K562 (cell line): Measurements from ENCODE around the gene LRRC3C. TPM values are rescaled to one million over a fixed set of nuclear protein-coding genes. Genes with fewer than 3 reads are reported as not detected.

Experiments used
- ATAC-seq: fragments of 200-7000 bp; cut with Tn5 transposase; 3 replicates; pipeline ENCODE4 v1.9.1; 2020; ENCODE audit warnings: moderate library complexity
- BruUV-seq: library from RNA; stranded (reverse); fragments of 400-500 nt; replicated peaks from 2 replicates; lab custom pipeline; 2021; lab: Mats Ljungman, UMichigan
- CTCF ChIA-PET: fragments of 300-600 bp; formaldehyde crosslinking; extraction: SDS; loops from one replicate; lab custom pipeline; 2021; ENCODE audit warnings: low intra/inter-chr PET ratio; lab: Yijun Ruan, JAX
- POLR2A ChIA-PET: fragments of 300-600, 350-650 bp; sonication (Branson Sonifier 250); formaldehyde crosslinking; extraction: SDS; loops from one replicate; lab custom pipeline; 2021; ENCODE audit warnings: antibody characterized with exemption, inconsistent platforms; lab: Yijun Ruan, JAX
- DNase-seq, 4 experiments: peaks; one replicate each; pipeline versions ENCODE4 v3.0.0 to v3.0.0-alpha.2; 2011 to 2018; ENCODE audit warnings: low spot score in 3 of 4, mixed read lengths in 3 of 4; ENCODE audit errors: extremely low read depth in 1 of 4
- FAIRE-seq: peaks from 2 replicates; lab custom pipeline; 2011; peaks lifted over from hg19 to GRCh38; lab: Jason Lieb, UNC
- H2AFZ ChIP-seq: 2 replicates; pipeline ENCODE4 v1.6.0; 2011; ENCODE audit warnings: low read depth, low read length, control low read depth, inconsistent platforms
- H3K27ac ChIP-seq: fragments of 200-600 bp; 3 replicates; pipeline ENCODE4 v1.8.0; 2011; ENCODE audit warnings: low read depth, mild to moderate bottlenecking, control low read depth, inconsistent platforms, low read length, moderate library complexity, mixed read lengths; ENCODE audit errors: extremely low read depth
- H3K27me3 ChIP-seq, 2 experiments: fragments of 300-600 bp in 1 of 2; 2 replicates in 1 of 2; 3 replicates in 1 of 2; pipeline versions ENCODE4 v1.6.0 to v1.8.0; 2011; ENCODE audit warnings: inconsistent platforms in 2 of 2, low read length in 2 of 2, mild to moderate bottlenecking in 1 of 2, mixed read lengths in 1 of 2, moderate library complexity in 1 of 2; ENCODE audit not compliant: control insufficient read depth in 2 of 2, insufficient read depth in 2 of 2
- H3K36me3 ChIP-seq: fragments of 300-600 bp; 3 replicates; pipeline ENCODE4 v1.8.0; 2011; ENCODE audit warnings: mild to moderate bottlenecking, low read length, inconsistent platforms; ENCODE audit not compliant: control insufficient read depth, insufficient read depth
- H3K4me1 ChIP-seq, 2 experiments: fragments of 200-600 bp in 1 of 2; replicated peaks in 1 of 2; 2 replicates in 1 of 2; 3 replicates in 1 of 2; pipeline versions ENCODE4 v1.5.1 to v1.8.0; 2011; ENCODE audit warnings: inconsistent platforms in 2 of 2, low read length in 2 of 2, mild to moderate bottlenecking in 1 of 2, mixed read lengths in 1 of 2, moderate library complexity in 1 of 2; ENCODE audit not compliant: control insufficient read depth in 2 of 2, insufficient read depth in 2 of 2
- H3K4me2 ChIP-seq: 2 replicates; pipeline ENCODE4 v1.6.1; 2011; ENCODE audit warnings: low read length, control low read depth, inconsistent platforms, mixed read lengths; ENCODE audit not compliant: insufficient read depth
- H3K4me3 ChIP-seq: fragments of 200-600 bp; sonication (generic), shearing (Covaris generic); 2 replicates; pipeline ENCODE4 v1.5.1; 2016; ENCODE audit warnings: control low read depth, inconsistent platforms
- H3K79me2 ChIP-seq: fragments of 200-600 bp; 3 replicates; pipeline ENCODE4 v1.8.0; 2011; ENCODE audit warnings: low read length, inconsistent platforms; ENCODE audit not compliant: control insufficient read depth, insufficient read depth
- H3K9ac ChIP-seq, 2 experiments: 2 replicates each; pipeline versions ENCODE4 v1.6.0 to v1.6.1; 2011; ENCODE audit warnings: low read depth in 2 of 2, low read length in 2 of 2, control low read depth in 1 of 2, inconsistent platforms in 1 of 2, mild to moderate bottlenecking in 1 of 2, mixed read lengths in 1 of 2; ENCODE audit not compliant: insufficient read depth in 1 of 2
- H3K9me1 ChIP-seq: one replicate; pipeline ENCODE4 v1.6.0; 2011; ENCODE audit warnings: inconsistent platforms, mild to moderate bottlenecking, low read length, moderate library complexity; ENCODE audit not compliant: control insufficient read depth, insufficient read depth
- H3K9me3 ChIP-seq: replicated peaks from 2 replicates; pipeline ENCODE4 v1.5.1; 2011; ENCODE audit warnings: low read depth, low read length, inconsistent platforms; ENCODE audit not compliant: control insufficient read depth, insufficient read depth
- H4K20me1 ChIP-seq: replicated peaks from 2 replicates; pipeline ENCODE4 v1.6.1; 2011; ENCODE audit warnings: low read length, inconsistent platforms, mixed read lengths; ENCODE audit not compliant: control insufficient read depth, insufficient read depth
- ARID3A ChIP-seq: IDR thresholded peaks from 2 replicates; pipeline ENCODE4 v1.6.1; 2012; ENCODE audit warnings: low read depth, low read length, improper control_type of control experiment, borderline replicate concordance
- BRCA1 ChIP-seq, 2 experiments: fragments of 450-650 bp in 1 of 2; sonication (generic) in 1 of 2; formaldehyde crosslinking in 1 of 2; IDR thresholded peaks; 2 replicates each; pipeline versions ENCODE4 v1.5.0 to v1.6.1; 2017 to 2020; ENCODE audit warnings: mild to moderate bottlenecking in 1 of 2, missing genetic modification reagents in 1 of 2
- ELF2 ChIP-seq: fragments of 250-450 bp; sonication (Bioruptor Pico); IDR thresholded peaks from 2 replicates; pipeline ENCODE4 v1.5.0; 2021; ENCODE audit warnings: mild to moderate bottlenecking
- FOS ChIP-seq: IDR thresholded peaks from 3 replicates; pipeline ENCODE4 v1.6.1; 2011; ENCODE audit not compliant: insufficient read length; ENCODE audit errors: extremely low read depth
- HLTF ChIP-seq: fragments of 450-650 bp; IDR thresholded peaks from 2 replicates; pipeline ENCODE4 v1.6.1; 2016
- JUND ChIP-seq, 2 experiments: IDR thresholded peaks; 2 replicates in 1 of 2; 3 replicates in 1 of 2; pipeline ENCODE4 v1.6.1; 2011; ENCODE audit warnings: borderline replicate concordance in 2 of 2, low read depth in 2 of 2, low read length in 2 of 2, improper control_type of control experiment in 1 of 2, missing biosample characterization in 1 of 2, missing genetic modification characterization in 1 of 2, missing genetic modification reagents in 1 of 2
- L3MBTL2 ChIP-seq: fragments of 450-650 bp; IDR thresholded peaks from 2 replicates; pipeline ENCODE4 v1.6.1; 2016; ENCODE audit warnings: mild to moderate bottlenecking, moderate library complexity
- MAFF ChIP-seq: IDR thresholded peaks from 2 replicates; pipeline ENCODE4 v1.6.1; 2012; ENCODE audit warnings: low read length, improper control_type of control experiment
- MYC ChIP-seq, 2 experiments: fragments of 250-450 bp in 1 of 2; sonication (Bioruptor Pico) in 1 of 2; IDR thresholded peaks; 2 replicates each; pipeline versions ENCODE4 v1.5.1 to v1.6.1; 2012 to 2021; ENCODE audit warnings: low read depth in 2 of 2, borderline replicate concordance in 1 of 2, improper control_type of control experiment in 1 of 2, low read length in 1 of 2, mild to moderate bottlenecking in 1 of 2, moderate library complexity in 1 of 2
- TRIM25 ChIP-seq: fragments of 450-650 bp; IDR thresholded peaks from 2 replicates; pipeline ENCODE4 v1.7.0; 2016; ENCODE audit warnings: borderline replicate concordance
- ZFP91 ChIP-seq: sonication (generic); formaldehyde crosslinking; IDR thresholded peaks from 2 replicates; pipeline ENCODE4 v1.8.0; 2022; ENCODE audit warnings: mild to moderate bottlenecking, missing genetic modification reagents
- ZNF24 ChIP-seq: fragments of 450-650 bp; IDR thresholded peaks from 2 replicates; pipeline ENCODE4 v1.6.1; 2016
- WGBS: fragments of 100-300 bp; shearing (Covaris generic); methylation state at CpG from one replicate; pipeline ENCODE4 v1.1.6; 2016; ENCODE audit warnings: low coverage, mixed read lengths; ENCODE audit not compliant: insufficient coverage; ENCODE audit errors: missing lambda C conversion rate; 5-methylcytosine and 5-hydroxymethylcytosine counted together
- in situ Hi-C: fragments of 300-500 bp; cut with MboI; formaldehyde crosslinking; loops from 4 replicates; pipeline ENCODE4 v1.15.0; 2018; ENCODE audit warnings: inconsistent platforms, mixed read lengths
- intact Hi-C: fragments of 100-400 bp; cut with micrococcal nuclease; formaldehyde crosslinking; loops from 2 replicates; pipeline ENCODE4 v1.14.2; 2022
- polyA plus RNA-seq, 8 experiments: library from polyadenylated mRNA; depleted of rRNA in 4 of 8; stranded (reverse) in 5 of 8; unstranded in 3 of 8; fragments of >200 nt; fragmentation: Nextera tagmentation in 2 of 8; fragmentation: Illumina TruSeq in 1 of 8; extraction: Ambion mirVana in 2 of 8; extraction: Trizol in 1 of 8; gene quantifications; 2 replicates each; pipeline versions ENCODE4 v1.2.1 to v1.2.3, GENCODE V29; 2011 to 2014; ENCODE audit warnings: inconsistent platforms in 1 of 8, missing spikeins in 1 of 8
- total RNA-seq, 7 experiments: library from RNA; depleted of rRNA in 6 of 7; stranded (reverse); fragments of >200 nt in 6 of 7; fragmentation: Illumina TruSeq in 2 of 7; extraction: Trizol in 2 of 7; gene quantifications; 2 replicates each; pipeline versions ENCODE4 v1.2.1 to v1.2.3, GENCODE V29; 2011 to 2021; ENCODE audit warnings: low replicate concordance in 1 of 7

LRRC3C gene
- total and polyA plus RNA-seq, 9 of the 15 experiments (the other 6 are each of a cell fraction or from before 2014, with no cell fraction given) = not detected

GRCh38 chr17:39946551-39947330 lies 19.2 kb downstream of the LRRC3C start:
- Histone ChIP-seq H3K4me1 (peaks cover 0 to 14% of the 10 kb centered on the region in 2 experiments; a peak in 2 of 5 replicates), H3K9ac (no peak overlapping the region; a peak in 1 of 4 replicates), H4K20me1 (no peaks in the 10 kb centered on the region), H3K9me3 (no peaks in the 10 kb centered on the region), H2AFZ (no peak overlapping the region), H3K4me3 (no peak overlapping the region), H3K4me2 (no peak overlapping the region), H3K9me1 (no peaks in the 10 kb centered on the region), H3K27ac (no peak overlapping the region), H3K27me3 (peaks cover 4 to 7% of the 10 kb centered on the region in 2 experiments; a peak in 3 of 5 replicates), H3K36me3 (no peaks in the 10 kb centered on the region), H3K79me2 (no peaks in the 10 kb centered on the region)
- POLR2A ChIA-PET = interaction anchor here (0.6 kb wide), 1 partner anchor 20 kb away, joined by 3 read pairs; no protein-coding TSS in a partner anchor
- intact Hi-C loops (no loop called here), in situ Hi-C loops (no loop called here)
- BruUV-seq = no TSS peak
- DNase-seq (no peak), FAIRE-seq (no peak), ATAC-seq (no peak)
- WGBS = 38% methylated on average over 14 of the region's 15 CpGs
- CTCF ChIA-PET = no interaction called here
- TF ChIP-seq ZNF24 (no peak), MYC (IDR thresholded peaks at IDR 0.05; ENCODE audit: low read depth, low read length) (no peak), MYC (CRISPR knock-in tag; IDR thresholded peaks at IDR 0.05; ENCODE audit: borderline replicate concordance, low read depth) (no peak), ARID3A (no peak), TRIM25 (no peak), ZFP91 (no peak), JUND (IDR thresholded peaks at IDR 0.05; ENCODE audit: borderline replicate concordance, low read depth, low read length) (no peak), JUND (tag; IDR thresholded peaks at IDR 0.05; ENCODE audit: borderline replicate concordance, low read depth, low read length) (no peak), MAFF (no peak), HLTF (no peak), L3MBTL2 (no peak), ELF2 (no peak), FOS (no peak), BRCA1 (IDR thresholded peaks at IDR 0.05) (no peak), BRCA1 (CRISPR knock-in tag; IDR thresholded peaks at IDR 0.05) (no peak)
